ENCODE data around the gene BAIAP2L1. TPM values are rescaled to one million over a fixed set of nuclear protein-coding genes. Genes with fewer than 3 reads are reported as not detected.

BAIAP2L1 gene
- 42.0 and 42.9 TPM in 2 replicates for total RNA-seq (2021; fragmentation: NEBNext Ultra II Directional; extraction: Animal tissue kit (Norgen Biotek cat#: 25700))
- 19.2 and 24.7 TPM in 2 replicates for polyA plus RNA-seq (2011; rRNA removed)
- 32.1 TPM for polyA plus RNA-seq (2011; cell fraction: cytosol; rRNA removed)
- polyA plus RNA-seq (2011; cell fraction: nucleus; rRNA removed), result 38.1 TPM
- 29.5 to 32.8 TPM (median 30.9 TPM) in 4 replicates for polyA plus RNA-seq (2012, experiment 1 of 2)
- 15.6 TPM for polyA plus RNA-seq (2012, experiment 2 of 2)
- 22.3 TPM for polyA plus RNA-seq (2013, experiment 1 of 2)
- polyA plus RNA-seq (2013, experiment 2 of 2), result 21.9 TPM
- 26.8 and 27.1 TPM in 2 replicates for polyA minus RNA-seq (2011; rRNA and poly(A)+ RNA removed)
- polyA minus RNA-seq (2011; cell fraction: cytosol; rRNA and poly(A)+ RNA removed), result 19.4 TPM
- polyA minus RNA-seq (2011; cell fraction: nucleus; rRNA and poly(A)+ RNA removed), result 24.1 TPM
- long read RNA-seq, experiment 1, transcript BAIAP2L1-201 (14 exons, 3,622 nt), result major isoform, 12 of 33 reads
- long read RNA-seq, experiment 1, partial matches to known transcripts, result 8 of 33 reads
- long read RNA-seq, experiment 1, other reads (novel, unspliced or antisense), result 13 of 33 reads
- long read RNA-seq, experiment 2, partial matches to known transcripts, result 1 of 13 reads
- long read RNA-seq, experiment 2, other reads (novel, unspliced or antisense), result 11 of 13 reads

- no peak for FAIRE-seq
- TF ChIP-seq CHD1 (IDR thresholded peaks at IDR 0.05; ENCODE audit: low read depth, low read length) (no peak), ATF2 (IDR thresholded peaks at IDR 0.05; ENCODE audit: low read length) (no peak), FOSL1 (IDR thresholded peaks at IDR 0.05; ENCODE audit: insufficient read depth, low read depth, low read length) (no peak), HDAC6 (IDR thresholded peaks at IDR 0.05; ENCODE audit: low read depth, low read length) (no peak), RFX5 (IDR thresholded peaks at IDR 0.05; ENCODE audit: borderline replicate concordance, low read depth, low read length) (no peak), TAF1 (IDR thresholded peaks at IDR 0.05; ENCODE audit: low read depth, low read length) (peak; percentile 77)
These were observed at the start of gene BAIAP2L1 for GRCh38 chr7:98400542-98401340. Gene BAIAP2L1, minus strand, starts transcription at chr7:98401090. Its CDS starts 238 bp downstream, at chr7:98400852.

More at GRCh38 chr7:98400542-98401340, at the start of gene BAIAP2L1:
- Histone ChIP-seq H3K9me3 (ENCODE audit: insufficient read depth in 2 of 2, low read depth in 1 of 2, low read length in 1 of 2) (no peaks in the 10 kb centered on the region; a peak in 1 of 4 replicates), H3K4ac (replicated peaks; ENCODE audit: insufficient read length, low read depth, low read length) (peak within 1 kb of the TSS; percentile 78), H3K23ac (ENCODE audit: insufficient read length) (no peak within 1 kb of the TSS), H2BK12ac (ENCODE audit: low read depth, low read length) (no peak within 1 kb of the TSS), H3K27ac (ENCODE audit: low read depth, low read length) (peak within 1 kb of the TSS; percentile 89), H2AK5ac (ENCODE audit: low read depth, low read length) (no peak within 1 kb of the TSS; the same call in 1 of the 2 replicates), H2BK120ac (replicated peaks; ENCODE audit: low read depth, low read length) (no peak within 1 kb of the TSS), H2AFZ (ENCODE audit: low read length) (peak within 1 kb of the TSS; percentile 99; the same call in 1 of the 2 replicates), H4K8ac (ENCODE audit: extremely low read depth, insufficient read depth, low read length) (peak within 1 kb of the TSS; percentile 94), H3K27me3 (replicated peaks in 1 of 4; ENCODE audit: control insufficient read depth in 3 of 4, extremely low read depth in 1 of 4, insufficient read depth in 3 of 4, low read length in 3 of 4) (no peaks in the 10 kb centered on the region), H3K18ac (ENCODE audit: extremely low read depth, low read length) (peak within 1 kb of the TSS; percentile 71), H2BK5ac (ENCODE audit: low read depth, low read length) (peak within 1 kb of the TSS; percentile 75), H3K36me3 (ENCODE audit: control insufficient read depth in 2 of 4, insufficient read depth in 4 of 4, low read length in 3 of 4) (no peaks in the 10 kb centered on the region), H3K4me2 (ENCODE audit: insufficient read depth in 1 of 2, low read depth in 2 of 2, low read length in 2 of 2) (peak within 1 kb of the TSS; percentile 77 to 95), H3K9ac (replicated peaks in 1 of 4; ENCODE audit: extremely low read depth in 1 of 4, low read depth in 3 of 4, low read length in 3 of 4) (peak within 1 kb of the TSS in 3 of 4 experiments; percentile 79 to 95 (median 86); a peak in 6 of 7 replicates), H3K23me2 (ENCODE audit: low read depth, low read length) (no peaks in the 10 kb centered on the region; the same call in 1 of the 2 replicates), H2BK20ac (ENCODE audit: low read length) (no peak within 1 kb of the TSS), H3K79me2 (ENCODE audit: control insufficient read depth in 1 of 2, insufficient read depth in 2 of 2, low read length in 2 of 2) (peaks cover 13 to 42% of the 10 kb centered on the region in 2 experiments; a peak in 3 of 4 replicates), H4K20me1 (replicated peaks in 1 of 2; ENCODE audit: control insufficient read depth in 1 of 2, insufficient read depth in 2 of 2, low read length in 2 of 2) (peaks cover 2 to 4% of the 10 kb centered on the region in 2 experiments), H4K5ac (ENCODE audit: insufficient read length, low read depth, low read length) (peak within 1 kb of the TSS; percentile 39), H3K79me1 (ENCODE audit: low read depth, low read length) (peaks cover 2% of the 10 kb centered on the region; the same call in 1 of the 2 replicates), H3K4me1 (replicated peaks in 1 of 4; ENCODE audit: control insufficient read depth in 3 of 4, insufficient read depth in 4 of 4, low read length in 3 of 4) (peaks cover 1 to 9% (median 6%) of the 10 kb centered on the region in 4 experiments; a peak in 6 of 7 replicates), H3K14ac (ENCODE audit: insufficient read length) (no peak within 1 kb of the TSS), H3K56ac (replicated peaks; ENCODE audit: insufficient read length, low read depth, low read length) (no peak within 1 kb of the TSS), H2BK15ac (ENCODE audit: low read length) (no peak within 1 kb of the TSS), H4K91ac (replicated peaks; ENCODE audit: insufficient read length, low read length) (peak within 1 kb of the TSS; percentile 74), H3K4me3 (ENCODE audit: extremely low read depth in 1 of 4, insufficient read depth in 2 of 4, low read depth in 3 of 4, low read length in 4 of 4) (peak within 1 kb of the TSS; percentile 75 to 84 (median 79))
- DNase-seq (ENCODE audit: low read depth in 1 of 2, low spot score in 2 of 2), result peak; percentile 86 to 100
- POLR2A ChIA-PET (ENCODE audit: partially characterized antibody), result interaction anchor here (0.7 to 2.8 kb wide), 20 partner anchors 10 to 477 kb away, joined by 3 to 16 read pairs (median 4); partner anchors contain the start of gene TRRAP
- 1% methylated on average over 28 of the region's 76 CpGs; no CpG with 5 or more reads in 1 of the 2 experiments for WGBS, 2 experiments (ENCODE audit: extremely low coverage in 1 of 2, insufficient coverage in 1 of 2, insufficient read length in 1 of 2, insufficient replicate concordance in 2 of 2, low coverage in 1 of 2, low lambda C conversion rate in 2 of 2, missing lambda C conversion rate in 1 of 2)
- CTCF ChIA-PET (ENCODE audit: partially characterized antibody), result interaction anchor here (0.6 to 5.0 kb wide), 27 partner anchors 9 to 441 kb away, joined by 3 to 57 read pairs (median 3); no protein-coding TSS in a partner anchor
